ENCODE data around the gene PSMB4. TPM values are rescaled to one million over a fixed set of nuclear protein-coding genes. Genes with fewer than 3 reads are reported as not detected.

PSMB4 gene
- total RNA-seq, 1 donor from 2014 or later, result 234 TPM

DNA sequence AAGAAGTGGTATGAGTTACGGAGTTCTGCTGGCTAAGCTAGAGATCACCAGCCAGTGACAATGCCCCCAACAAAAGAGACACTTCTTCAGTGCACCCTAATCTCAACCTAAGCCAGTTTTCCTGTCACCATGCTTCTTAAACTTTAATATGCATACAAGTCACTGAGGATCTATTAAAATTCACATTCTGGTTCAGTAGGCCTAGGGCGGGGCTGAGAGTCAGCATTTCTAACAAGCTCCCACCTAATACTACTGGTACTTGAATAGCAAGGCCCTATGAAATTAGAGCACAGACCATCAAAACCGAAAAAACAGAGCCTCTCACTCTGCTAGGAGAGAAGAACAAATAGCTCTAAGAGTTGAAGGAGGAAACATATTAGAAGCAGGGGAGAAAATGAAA, 7.9 kb downstream of the PSMB4 start:
- H3K4me1 Mint-ChIP-seq (ENCODE audit: low read depth, unreplicated experiment), result no peaks in the 10 kb centered on the region
- H3K4me3 Mint-ChIP-seq (ENCODE audit: unreplicated experiment), result no peak overlapping the region
- no peaks in the 10 kb centered on the region for H3K36me3 Mint-ChIP-seq (ENCODE audit: unreplicated experiment)
- H3K27ac Mint-ChIP-seq (ENCODE audit: unreplicated experiment), result no peak overlapping the region
- TF ChIP-seq, protein P1, sequence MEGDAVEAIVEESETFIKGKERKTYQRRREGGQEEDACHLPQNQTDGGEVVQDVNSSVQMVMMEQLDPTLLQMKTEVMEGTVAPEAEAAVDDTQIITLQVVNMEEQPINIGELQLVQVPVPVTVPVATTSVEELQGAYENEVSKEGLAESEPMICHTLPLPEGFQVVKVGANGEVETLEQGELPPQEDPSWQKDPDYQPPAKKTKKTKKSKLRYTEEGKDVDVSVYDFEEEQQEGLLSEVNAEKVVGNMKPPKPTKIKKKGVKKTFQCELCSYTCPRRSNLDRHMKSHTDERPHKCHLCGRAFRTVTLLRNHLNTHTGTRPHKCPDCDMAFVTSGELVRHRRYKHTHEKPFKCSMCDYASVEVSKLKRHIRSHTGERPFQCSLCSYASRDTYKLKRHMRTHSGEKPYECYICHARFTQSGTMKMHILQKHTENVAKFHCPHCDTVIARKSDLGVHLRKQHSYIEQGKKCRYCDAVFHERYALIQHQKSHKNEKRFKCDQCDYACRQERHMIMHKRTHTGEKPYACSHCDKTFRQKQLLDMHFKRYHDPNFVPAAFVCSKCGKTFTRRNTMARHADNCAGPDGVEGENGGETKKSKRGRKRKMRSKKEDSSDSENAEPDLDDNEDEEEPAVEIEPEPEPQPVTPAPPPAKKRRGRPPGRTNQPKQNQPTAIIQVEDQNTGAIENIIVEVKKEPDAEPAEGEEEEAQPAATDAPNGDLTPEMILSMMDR (IDR thresholded peaks at IDR 0.05; ENCODE audit: partially characterized antibody, unreplicated experiment), result no peak
- no peaks in the 10 kb centered on the region for H3K9me3 Mint-ChIP-seq (ENCODE audit: unreplicated experiment)
- peaks cover 7% of the 10 kb centered on the region for H3K27me3 Mint-ChIP-seq (ENCODE audit: unreplicated experiment)
- no peak for DNase-seq

DNA sequence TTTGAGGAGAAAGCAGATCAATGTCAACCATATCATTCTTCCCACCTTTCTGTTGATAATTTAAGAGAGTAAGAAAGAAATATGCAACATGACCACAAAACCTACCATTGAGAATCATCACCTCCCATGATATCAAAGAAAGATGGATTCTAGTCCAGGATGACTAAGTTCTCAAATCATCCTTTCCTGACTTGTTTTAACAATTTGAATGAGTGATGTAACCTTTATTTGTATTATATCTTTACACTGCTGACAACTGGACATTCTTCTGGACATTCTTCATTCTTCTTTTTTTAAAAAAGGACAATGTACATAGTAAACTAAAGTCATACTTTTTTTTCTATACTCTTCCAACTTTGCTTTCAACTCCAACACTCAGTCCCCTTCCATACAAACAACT, 9.5 kb downstream of the PSMB4 start:
- H3K4me1 Mint-ChIP-seq (ENCODE audit: low read depth, unreplicated experiment), result no peaks in the 10 kb centered on the region
- H3K27me3 Mint-ChIP-seq (ENCODE audit: unreplicated experiment), result peaks cover 7% of the 10 kb centered on the region
- H3K4me3 Mint-ChIP-seq (ENCODE audit: unreplicated experiment), result no peak overlapping the region
- no peaks in the 10 kb centered on the region for H3K36me3 Mint-ChIP-seq (ENCODE audit: unreplicated experiment)
- TF ChIP-seq, protein P1 (IDR thresholded peaks at IDR 0.05; ENCODE audit: partially characterized antibody, unreplicated experiment), result no peak
- H3K9me3 Mint-ChIP-seq (ENCODE audit: unreplicated experiment), result no peaks in the 10 kb centered on the region
- DNase-seq, result no peak
- H3K27ac Mint-ChIP-seq (ENCODE audit: unreplicated experiment), result no peak overlapping the region

DNA sequence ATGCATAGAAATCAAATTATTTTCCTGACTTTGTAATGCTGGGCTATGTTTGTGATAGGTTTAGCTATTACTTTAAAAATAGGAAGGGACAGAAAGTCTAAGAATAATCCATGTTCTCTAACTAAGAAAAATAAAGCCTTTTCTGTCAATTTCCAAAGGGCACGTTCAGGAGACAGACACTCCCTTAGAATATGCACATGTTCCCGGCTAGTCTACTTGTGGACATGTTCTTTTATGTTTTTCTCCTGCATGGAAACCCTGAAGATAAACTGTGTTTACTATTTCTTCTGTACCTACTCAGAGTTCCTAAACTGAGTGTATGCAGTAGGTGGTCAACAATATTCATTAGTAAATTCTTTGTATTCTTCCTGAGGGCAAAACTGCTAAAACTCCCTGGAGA, 12.5 kb downstream of the PSMB4 start:
- H3K4me1 Mint-ChIP-seq (ENCODE audit: low read depth, unreplicated experiment), result no peaks in the 10 kb centered on the region
- H3K4me3 Mint-ChIP-seq (ENCODE audit: unreplicated experiment), result no peak overlapping the region
- H3K27ac Mint-ChIP-seq (ENCODE audit: unreplicated experiment), result no peak overlapping the region
- peaks cover 1% of the 10 kb centered on the region for H3K9me3 Mint-ChIP-seq (ENCODE audit: unreplicated experiment)
- no peaks in the 10 kb centered on the region for H3K36me3 Mint-ChIP-seq (ENCODE audit: unreplicated experiment)
- H3K27me3 Mint-ChIP-seq (ENCODE audit: unreplicated experiment), result peaks cover 5% of the 10 kb centered on the region
- TF ChIP-seq, protein P1 (IDR thresholded peaks at IDR 0.05; ENCODE audit: partially characterized antibody, unreplicated experiment), result no peak
- no peak for DNase-seq

DNA sequence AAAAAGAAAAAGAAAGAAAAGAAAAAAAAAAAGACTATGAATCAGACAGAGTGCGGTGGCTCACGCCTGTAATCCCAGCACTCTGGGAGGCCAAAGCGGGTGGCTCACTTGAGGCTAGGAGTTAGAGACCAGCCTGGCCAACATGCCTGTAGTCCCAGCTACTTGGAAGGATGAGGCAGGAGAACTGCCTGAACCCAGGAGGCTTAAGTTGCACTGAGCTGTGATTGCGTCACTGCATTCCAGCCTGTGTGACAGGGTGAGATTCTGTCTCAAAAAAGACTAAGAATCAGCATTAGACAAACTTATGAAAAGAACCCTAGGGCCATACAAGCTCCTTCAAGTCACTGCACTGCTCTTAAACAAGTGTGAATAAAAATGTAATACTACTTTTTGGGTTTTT, 16.9 kb downstream of the PSMB4 start:
- H3K27me3 Mint-ChIP-seq (ENCODE audit: unreplicated experiment), result no peaks in the 10 kb centered on the region
- H3K27ac Mint-ChIP-seq (ENCODE audit: unreplicated experiment), result no peak overlapping the region
- no peak for DNase-seq
- no peak overlapping the region for H3K4me3 Mint-ChIP-seq (ENCODE audit: unreplicated experiment)
- H3K9me3 Mint-ChIP-seq (ENCODE audit: unreplicated experiment), result peaks cover 1% of the 10 kb centered on the region
- TF ChIP-seq, protein P1 (IDR thresholded peaks at IDR 0.05; ENCODE audit: partially characterized antibody, unreplicated experiment), result no peak
- no peaks in the 10 kb centered on the region for H3K4me1 Mint-ChIP-seq (ENCODE audit: low read depth, unreplicated experiment)
- H3K36me3 Mint-ChIP-seq (ENCODE audit: unreplicated experiment), result no peaks in the 10 kb centered on the region

DNA sequence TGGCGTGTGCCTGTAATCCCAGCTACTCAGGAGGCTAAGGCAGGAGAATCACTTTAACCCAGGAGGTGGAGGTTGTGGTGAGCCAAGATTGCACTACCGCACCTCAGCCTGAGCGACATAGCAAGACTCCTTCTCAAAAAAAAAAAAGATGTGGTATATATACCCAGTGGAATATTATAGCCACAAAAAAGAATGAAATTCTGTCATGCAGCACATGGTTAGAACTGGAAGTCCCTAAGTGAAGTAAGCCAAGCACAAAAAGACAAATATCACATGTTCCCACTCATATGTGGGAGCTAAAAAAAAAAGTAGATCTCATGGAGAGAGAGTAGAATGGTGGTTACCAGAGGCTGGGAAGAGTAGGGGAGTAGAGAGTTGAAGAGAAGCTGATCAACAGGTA, 18.7 kb downstream of the PSMB4 start:
- no peak overlapping the region for H3K27ac Mint-ChIP-seq (ENCODE audit: unreplicated experiment)
- H3K4me1 Mint-ChIP-seq (ENCODE audit: low read depth, unreplicated experiment), result no peaks in the 10 kb centered on the region
- no peaks in the 10 kb centered on the region for H3K36me3 Mint-ChIP-seq (ENCODE audit: unreplicated experiment)
- no peak overlapping the region for H3K4me3 Mint-ChIP-seq (ENCODE audit: unreplicated experiment)
- no peaks in the 10 kb centered on the region for H3K27me3 Mint-ChIP-seq (ENCODE audit: unreplicated experiment)
- H3K9me3 Mint-ChIP-seq (ENCODE audit: unreplicated experiment), result peaks cover 1% of the 10 kb centered on the region
- no peak for DNase-seq
- TF ChIP-seq, protein P1 (IDR thresholded peaks at IDR 0.05; ENCODE audit: partially characterized antibody, unreplicated experiment), result no peak
